DMS114 treated with DMSO at 0.1 percent for 48 hours (cell line): ENCODE results near the gene PRR3.

Experiments used
- DNase-seq: peaks from one replicate; lab custom pipeline; 2025; ENCODE audit not compliant: unreplicated experiment; lab: John Stamatoyannopoulos, UW

Gene PRR3

GRCh38 chr6:30611150-30611855, 54.2 kb downstream of the PRR3 start:
- DNase-seq: no peak

- DNase-seq: no peak
These were observed 54.7 kb downstream of the PRR3 start for GRCh38 chr6:30611856-30612194.

- peak; percentile 57 for DNase-seq
These were observed 55.1 kb downstream of the PRR3 start for GRCh38 chr6:30612213-30612612.

- no peak for DNase-seq
These were observed 55.7 kb downstream of the PRR3 start for GRCh38 chr6:30612687-30613248.
